Neuronal stem cell (in vitro differentiated cells): ENCODE measurements around the gene TNRC6B.
"Not testable (repeated sequence)": the region's sequence is repeated elsewhere in the genome, so short reads cannot be mapped to it uniquely, and the experiment has no call there.

Source experiments
- DNase-seq: peaks from one replicate; pipeline ENCODE4 v3.0.0-alpha.2; 2013; ENCODE audit warnings: low spot score
- H2AFZ ChIP-seq: one replicate; pipeline ENCODE4 v1.6.1; 2013; ENCODE audit warnings: mild to moderate bottlenecking, low read length, inconsistent platforms
- H2AK5ac ChIP-seq: 2 replicates; pipeline ENCODE4 v1.6.1; 2013; ENCODE audit warnings: low read depth, mild to moderate bottlenecking, inconsistent platforms, low read length, moderate library complexity, mixed read lengths
- H2BK120ac ChIP-seq: 2 replicates; pipeline ENCODE4 v1.6.1; 2013; ENCODE audit warnings: low read depth, mild to moderate bottlenecking, inconsistent platforms, low read length, moderate library complexity, mixed read lengths
- H2BK12ac ChIP-seq: one replicate; pipeline ENCODE4 v1.6.1; 2013; ENCODE audit warnings: low read length, inconsistent platforms
- H2BK15ac ChIP-seq: 2 replicates; pipeline ENCODE4 v1.6.1; 2013; ENCODE audit warnings: mild to moderate bottlenecking, low read length, inconsistent platforms, mixed read lengths
- H2BK5ac ChIP-seq: one replicate; pipeline ENCODE4 v1.6.1; 2013; ENCODE audit warnings: inconsistent platforms, mild to moderate bottlenecking, low read length, moderate library complexity
- H3K14ac ChIP-seq: one replicate; pipeline ENCODE4 v1.6.1; 2013; ENCODE audit warnings: low read length, inconsistent platforms
- H3K18ac ChIP-seq: 2 replicates; pipeline ENCODE4 v1.6.1; 2013; ENCODE audit warnings: low read length, inconsistent platforms
- H3K23ac ChIP-seq: 2 replicates; pipeline ENCODE4 v1.6.1; 2013; ENCODE audit warnings: low read depth, mild to moderate bottlenecking, mixed read lengths, low read length, inconsistent platforms; ENCODE audit not compliant: poor library complexity
- H3K27ac ChIP-seq: replicated peaks from 3 replicates; pipeline ENCODE4 v1.5.1; 2013; ENCODE audit warnings: low read length, inconsistent platforms
- H3K27me3 ChIP-seq, 3 experiments: 2 replicates each; pipeline ENCODE4 v1.6.1; 2013; ENCODE audit warnings: low read length in 3 of 3, mild to moderate bottlenecking in 2 of 3, inconsistent platforms in 1 of 3, low read depth in 1 of 3, mixed read lengths in 1 of 3, moderate library complexity in 1 of 3; ENCODE audit not compliant: control insufficient read depth in 3 of 3, insufficient read depth in 3 of 3
- H3K36me3 ChIP-seq, 2 donors: replicated peaks in 1 of 2; 2 replicates each; pipeline ENCODE4 v1.6.1; 2013; ENCODE audit warnings: low read length in 2 of 2; ENCODE audit not compliant: control insufficient read depth in 2 of 2, insufficient read depth in 2 of 2
- H3K4ac ChIP-seq: 2 replicates; pipeline ENCODE4 v1.6.1; 2013; ENCODE audit warnings: inconsistent platforms, mild to moderate bottlenecking, low read length, moderate library complexity
- H3K4me1 ChIP-seq, 2 donors: 1 replicate in 1 of 2; 2 replicates in 1 of 2; pipeline ENCODE4 v1.6.1; 2013; ENCODE audit warnings: low read length in 2 of 2, low read depth in 1 of 2; ENCODE audit not compliant: control insufficient read depth in 2 of 2, insufficient read depth in 1 of 2
- H3K4me2 ChIP-seq: one replicate; pipeline ENCODE4 v1.6.1; 2013; ENCODE audit warnings: mild to moderate bottlenecking, low read length, inconsistent platforms; ENCODE audit not compliant: insufficient read depth, poor library complexity, severe bottlenecking
- H3K4me3 ChIP-seq, 2 donors: 2 replicates each; pipeline ENCODE4 v1.5.1; 2013; ENCODE audit warnings: low read length in 2 of 2, mild to moderate bottlenecking in 2 of 2, inconsistent platforms in 1 of 2, moderate library complexity in 1 of 2
- H3K79me1 ChIP-seq: one replicate; pipeline ENCODE4 v1.6.1; 2013; ENCODE audit warnings: low read depth, mild to moderate bottlenecking, inconsistent platforms, low read length, moderate library complexity
- H3K9ac ChIP-seq: one replicate; pipeline ENCODE4 v1.6.1; 2013; ENCODE audit warnings: mild to moderate bottlenecking, low read depth, low read length, inconsistent platforms; ENCODE audit not compliant: poor library complexity
- H3K9me3 ChIP-seq, 2 donors: replicated peaks in 1 of 2; 2 replicates each; pipeline versions ENCODE3 to v1.6.1; 2013; ENCODE audit warnings: low read length in 2 of 2, mild to moderate bottlenecking in 2 of 2, inconsistent platforms in 1 of 2, low read depth in 1 of 2, mixed read lengths in 1 of 2, moderate library complexity in 1 of 2; ENCODE audit not compliant: control insufficient read depth in 2 of 2, insufficient read depth in 1 of 2
- H4K8ac ChIP-seq: one replicate; pipeline ENCODE4 v1.6.1; 2013; ENCODE audit warnings: low read depth, mild to moderate bottlenecking, inconsistent platforms, low read length, moderate library complexity
- H4K91ac ChIP-seq: one replicate; pipeline ENCODE4 v1.6.1; 2013; ENCODE audit warnings: low read length, low read depth, mild to moderate bottlenecking, inconsistent platforms; ENCODE audit not compliant: poor library complexity
- WGBS, 2 donors: extraction: QIAGEN DNeasy Blood & Tissue Kit; methylation state at CpG; one replicate each; pipeline ENCODE4 v1.1.7; 2013; ENCODE audit warnings: missing lambda C conversion rate in 2 of 2, mixed read lengths in 1 of 2; ENCODE audit not compliant: insufficient read length in 2 of 2, insufficient replicate concordance in 1 of 2; ENCODE audit errors: extremely low coverage in 2 of 2; 5-methylcytosine and 5-hydroxymethylcytosine counted together

TNRC6B gene

GRCh38 chr22:40156682-40157081 lies 21.0 kb upstream of the TNRC6B start:
- not testable (repeated sequence) for H3K4me3 ChIP-seq, H2BK15ac ChIP-seq, H3K18ac ChIP-seq, H3K27me3 ChIP-seq, DNase-seq, H2AK5ac ChIP-seq, H4K8ac ChIP-seq, H2BK120ac ChIP-seq, H3K23ac ChIP-seq, H2BK5ac ChIP-seq, H4K91ac ChIP-seq, H3K4me1 ChIP-seq, H3K9me3 ChIP-seq, H3K36me3 ChIP-seq, H3K14ac ChIP-seq, H3K27ac ChIP-seq, H3K9ac ChIP-seq, H3K4me2 ChIP-seq, H3K4ac ChIP-seq, H2BK12ac ChIP-seq, H3K79me1 ChIP-seq, H2AFZ ChIP-seq
- WGBS, 2 donors: no CpG with 5 or more reads among the region's 6 CpGs

- Histone ChIP-seq H2BK12ac (no peak overlapping the region), H4K91ac (no peak overlapping the region), H3K9me3 (peaks cover 2 to 3% of the 10 kb centered on the region in 2 donors), H4K8ac (no peak overlapping the region), H3K36me3 (peaks cover 0 to 3% of the 10 kb centered on the region in 2 donors), H3K14ac (no peak overlapping the region), H3K4me3 (no peak overlapping the region), H3K4me1 (no peaks in the 10 kb centered on the region), H2BK15ac (no peak overlapping the region), H2BK120ac (no peak overlapping the region), H3K4ac (no peak overlapping the region), H2AFZ (no peak overlapping the region), H3K27ac (no peak overlapping the region), H3K27me3 (no peaks in the 10 kb centered on the region), H3K18ac (no peak overlapping the region), H2BK5ac (no peak overlapping the region), H3K23ac (no peak overlapping the region), H3K4me2 (no peak overlapping the region), H3K79me1 (no peaks in the 10 kb centered on the region), H2AK5ac (no peak overlapping the region), H3K9ac (no peak overlapping the region)
- WGBS, 2 donors: no CpG with 5 or more reads among the region's 4 CpGs
- no peak for DNase-seq
Measured at GRCh38 chr22:40157330-40157945, 20.3 kb upstream of the TNRC6B start.

- Histone ChIP-seq H3K36me3 (peaks cover 0 to 5% of the 10 kb centered on the region in 2 donors), H2AK5ac (no peak overlapping the region), H3K4me1 (no peaks in the 10 kb centered on the region), H3K27me3 (no peaks in the 10 kb centered on the region), H3K18ac (no peak overlapping the region), H3K9ac (no peak overlapping the region), H3K4ac (no peak overlapping the region), H2BK12ac (no peak overlapping the region), H2BK5ac (no peak overlapping the region), H3K14ac (no peak overlapping the region), H3K79me1 (no peaks in the 10 kb centered on the region), H4K8ac (no peak overlapping the region), H3K4me2 (no peak overlapping the region), H2AFZ (no peak overlapping the region), H3K9me3 (peaks cover 2 to 3% of the 10 kb centered on the region in 2 donors), H2BK15ac (no peak overlapping the region), H2BK120ac (no peak overlapping the region), H3K23ac (no peak overlapping the region), H3K27ac (no peak overlapping the region), H4K91ac (no peak overlapping the region), H3K4me3 (no peak overlapping the region)
- DNase-seq: no peak
- no CpG with 5 or more reads among the region's 1 CpG for WGBS, 2 donors
Measured at GRCh38 chr22:40161194-40161593, 16.5 kb upstream of the TNRC6B start.

- not testable (repeated sequence) for H2BK120ac ChIP-seq, H3K14ac ChIP-seq, H4K91ac ChIP-seq, H3K27ac ChIP-seq, H2BK15ac ChIP-seq, H2BK5ac ChIP-seq, H3K9me3 ChIP-seq, H3K79me1 ChIP-seq, H3K4me2 ChIP-seq, H3K36me3 ChIP-seq, DNase-seq, H3K23ac ChIP-seq, H3K18ac ChIP-seq, H3K27me3 ChIP-seq, H3K9ac ChIP-seq, H2BK12ac ChIP-seq, H4K8ac ChIP-seq, H3K4ac ChIP-seq, H3K4me1 ChIP-seq, H3K4me3 ChIP-seq, H2AK5ac ChIP-seq, H2AFZ ChIP-seq
- no CpG with 5 or more reads among the region's 2 CpGs for WGBS, 2 donors
Measured at GRCh38 chr22:40165537-40165936, 12.2 kb upstream of the TNRC6B start.
